ENCODE results near the gene TMEM8B.

GRCh38 chr9:35835766-35836165 is 6.7 kb downstream of the TMEM8B start:
- no peak for TF ChIP-seq CTCF (IDR thresholded peaks at IDR 0.05)
- no peak for TF ChIP-seq POLR2A (IDR thresholded peaks at IDR 0.05)
